ENCODE measurements around the gene TMEM163.
"Not testable (repeated sequence)": the region's sequence is repeated elsewhere in the genome, so short reads cannot be mapped to it uniquely, and the experiment has no call there.

Gene TMEM163

GRCh38 chr2:134600208-134600607 is 118.6 kb downstream of the TMEM163 start:
- Mint-ChIP-seq H3K27me3 (peaks cover 3% of the 10 kb centered on the region), H3K27ac (no peak overlapping the region), H3K36me3 (peaks cover 3% of the 10 kb centered on the region), H3K4me3 (no peak overlapping the region), H3K4me1 (no peaks in the 10 kb centered on the region), H3K9me3 (no peaks in the 10 kb centered on the region)

- H3K4me3 Mint-ChIP-seq: no peak overlapping the region
- H3K36me3 Mint-ChIP-seq: peaks cover 3% of the 10 kb centered on the region
- H3K27me3 Mint-ChIP-seq: peaks cover 3% of the 10 kb centered on the region
- no peak overlapping the region for H3K27ac Mint-ChIP-seq
- H3K9me3 Mint-ChIP-seq: no peaks in the 10 kb centered on the region
- no peaks in the 10 kb centered on the region for H3K4me1 Mint-ChIP-seq
Measured at GRCh38 chr2:134599236-134599635, 119.6 kb downstream of the TMEM163 start.

GRCh38 chr2:134594399-134594798 is 124.4 kb downstream of the TMEM163 start:
- no peak overlapping the region for H3K27ac Mint-ChIP-seq

GRCh38 chr2:134593519-134593918 is 125.3 kb downstream of the TMEM163 start:
- no peak overlapping the region for H3K4me3 Mint-ChIP-seq
- H3K9me3 Mint-ChIP-seq: peaks cover 13% of the 10 kb centered on the region
- no peak overlapping the region for H3K27ac Mint-ChIP-seq
- H3K4me1 Mint-ChIP-seq: no peaks in the 10 kb centered on the region
- peaks cover 3% of the 10 kb centered on the region for H3K36me3 Mint-ChIP-seq
- H3K27me3 Mint-ChIP-seq: peaks cover 2% of the 10 kb centered on the region

More at GRCh38 chr2:134594399-134594798, 124.4 kb downstream of the TMEM163 start:
- peaks cover 2% of the 10 kb centered on the region for H3K27me3 Mint-ChIP-seq
- H3K36me3 Mint-ChIP-seq: peaks cover 3% of the 10 kb centered on the region
- no peak overlapping the region for H3K4me3 Mint-ChIP-seq
- H3K4me1 Mint-ChIP-seq: no peaks in the 10 kb centered on the region
- peaks cover 13% of the 10 kb centered on the region for H3K9me3 Mint-ChIP-seq

GRCh38 chr2:134592377-134592776 is 126.4 kb downstream of the TMEM163 start:
- Mint-ChIP-seq H3K36me3 (peaks cover 3% of the 10 kb centered on the region), H3K9me3 (peaks cover 13% of the 10 kb centered on the region), H3K27me3 (no peaks in the 10 kb centered on the region), H3K4me1 (no peaks in the 10 kb centered on the region), H3K27ac (no peak overlapping the region), H3K4me3 (no peak overlapping the region)

GRCh38 chr2:134591526-134591925 is 127.3 kb downstream of the TMEM163 start:
- peaks cover 13% of the 10 kb centered on the region for H3K9me3 Mint-ChIP-seq
- H3K4me1 Mint-ChIP-seq: no peaks in the 10 kb centered on the region
- no peaks in the 10 kb centered on the region for H3K27me3 Mint-ChIP-seq
- peaks cover 3% of the 10 kb centered on the region for H3K36me3 Mint-ChIP-seq
- no peak overlapping the region for H3K4me3 Mint-ChIP-seq
- no peak overlapping the region for H3K27ac Mint-ChIP-seq

GRCh38 chr2:134590679-134591078 is 128.1 kb downstream of the TMEM163 start:
- Mint-ChIP-seq H3K9me3 (peaks cover 13% of the 10 kb centered on the region), H3K4me3 (no peak overlapping the region), H3K36me3 (peaks cover 3% of the 10 kb centered on the region), H3K27ac (no peak overlapping the region), H3K27me3 (no peaks in the 10 kb centered on the region), H3K4me1 (no peaks in the 10 kb centered on the region)

- H3K36me3 Mint-ChIP-seq, H3K4me1 Mint-ChIP-seq, H3K27me3 Mint-ChIP-seq, H3K4me3 Mint-ChIP-seq, H3K27ac Mint-ChIP-seq: not testable (repeated sequence)
- H3K9me3 Mint-ChIP-seq: peaks cover 13% of the 10 kb centered on the region
Measured at GRCh38 chr2:134589171-134590083, 129.4 kb downstream of the TMEM163 start.

GRCh38 chr2:134588556-134588955 is 130.2 kb downstream of the TMEM163 start:
- Mint-ChIP-seq H3K9me3 (peaks cover 13% of the 10 kb centered on the region), H3K27me3 (no peaks in the 10 kb centered on the region), H3K36me3 (peaks cover 3% of the 10 kb centered on the region), H3K4me1 (no peaks in the 10 kb centered on the region), H3K4me3 (no peak overlapping the region), H3K27ac (no peak overlapping the region)

GRCh38 chr2:134586326-134586965 is 132.4 kb downstream of the TMEM163 start:
- H3K4me3 Mint-ChIP-seq: no peak overlapping the region
- H3K9me3 Mint-ChIP-seq: peaks cover 9% of the 10 kb centered on the region
- H3K36me3 Mint-ChIP-seq: peaks cover 3% of the 10 kb centered on the region
- H3K4me1 Mint-ChIP-seq: peaks cover 9% of the 10 kb centered on the region
- no peaks in the 10 kb centered on the region for H3K27me3 Mint-ChIP-seq
- no peak overlapping the region for H3K27ac Mint-ChIP-seq

GRCh38 chr2:134583997-134584520 is 134.7 kb downstream of the TMEM163 start:
- H3K4me1 Mint-ChIP-seq: peaks cover 9% of the 10 kb centered on the region
- H3K36me3 Mint-ChIP-seq: peaks cover 3% of the 10 kb centered on the region
- no peaks in the 10 kb centered on the region for H3K9me3 Mint-ChIP-seq
- no peaks in the 10 kb centered on the region for H3K27me3 Mint-ChIP-seq
- H3K4me3 Mint-ChIP-seq: no peak overlapping the region
- no peak overlapping the region for H3K27ac Mint-ChIP-seq

GRCh38 chr2:134583462-134583861 is 135.3 kb downstream of the TMEM163 start:
- H3K4me3 Mint-ChIP-seq: no peak overlapping the region
- no peaks in the 10 kb centered on the region for H3K27me3 Mint-ChIP-seq
- H3K9me3 Mint-ChIP-seq: no peaks in the 10 kb centered on the region
- H3K27ac Mint-ChIP-seq: no peak overlapping the region
- peaks cover 3% of the 10 kb centered on the region for H3K36me3 Mint-ChIP-seq
- peaks cover 9% of the 10 kb centered on the region for H3K4me1 Mint-ChIP-seq

- Mint-ChIP-seq H3K36me3 (no peaks in the 10 kb centered on the region), H3K9me3 (no peaks in the 10 kb centered on the region), H3K4me3 (no peak overlapping the region), H3K27ac (no peak overlapping the region), H3K4me1 (peaks cover 9% of the 10 kb centered on the region), H3K27me3 (no peaks in the 10 kb centered on the region)
Measured at GRCh38 chr2:134582547-134582899, 136.3 kb downstream of the TMEM163 start.

GRCh38 chr2:134581877-134582546 is 136.8 kb downstream of the TMEM163 start:
- Mint-ChIP-seq H3K9me3 (no peaks in the 10 kb centered on the region), H3K27ac (no peak overlapping the region), H3K27me3 (no peaks in the 10 kb centered on the region), H3K4me3 (no peak overlapping the region), H3K36me3 (no peaks in the 10 kb centered on the region), H3K4me1 (peaks cover 9% of the 10 kb centered on the region)

GRCh38 chr2:134578316-134578715 is 140.5 kb downstream of the TMEM163 start:
- Mint-ChIP-seq H3K4me3 (no peak overlapping the region), H3K27ac (no peak overlapping the region), H3K4me1 (peaks cover 9% of the 10 kb centered on the region), H3K36me3 (no peaks in the 10 kb centered on the region), H3K9me3 (no peaks in the 10 kb centered on the region), H3K27me3 (no peaks in the 10 kb centered on the region)

GRCh38 chr2:134576478-134576877 is 142.3 kb downstream of the TMEM163 start:
- Mint-ChIP-seq H3K9me3 (no peaks in the 10 kb centered on the region), H3K36me3 (no peaks in the 10 kb centered on the region), H3K4me1 (peaks cover under 1% of the 10 kb centered on the region), H3K27ac (no peak overlapping the region), H3K27me3 (no peaks in the 10 kb centered on the region), H3K4me3 (no peak overlapping the region)
